ENCODE data around the gene CLECL1.

Gene CLECL1

DNA sequence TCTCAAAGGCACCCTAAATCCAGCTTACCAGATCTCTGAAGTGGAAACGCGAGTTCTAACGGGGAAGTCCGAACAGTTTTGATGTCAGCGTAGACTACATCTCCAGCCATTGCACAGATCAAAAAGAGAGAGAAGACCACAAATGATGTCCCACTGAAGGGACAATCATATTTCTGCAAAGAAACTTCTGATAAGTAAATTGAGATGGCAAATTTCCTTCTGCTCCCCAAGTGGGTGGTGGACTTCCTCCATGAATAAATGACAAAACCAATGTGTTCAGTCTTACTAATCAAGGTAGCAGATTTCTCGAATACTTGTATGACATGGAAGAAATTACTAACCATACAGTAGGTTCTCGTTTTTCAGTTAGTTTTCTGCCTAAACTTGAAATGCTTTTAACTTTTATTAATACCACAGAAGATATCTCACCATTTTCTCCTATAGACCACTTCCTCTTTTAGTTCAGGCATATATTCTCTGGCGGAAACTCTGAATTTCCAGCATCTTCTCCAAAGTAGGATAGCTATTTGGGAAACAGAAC lies at the start of gene CLECL1:
Gene CLECL1, minus strand, starts transcription at position 177 of the 541 bp plus-strand sequence.
- no peak for DNase-seq

DNA sequence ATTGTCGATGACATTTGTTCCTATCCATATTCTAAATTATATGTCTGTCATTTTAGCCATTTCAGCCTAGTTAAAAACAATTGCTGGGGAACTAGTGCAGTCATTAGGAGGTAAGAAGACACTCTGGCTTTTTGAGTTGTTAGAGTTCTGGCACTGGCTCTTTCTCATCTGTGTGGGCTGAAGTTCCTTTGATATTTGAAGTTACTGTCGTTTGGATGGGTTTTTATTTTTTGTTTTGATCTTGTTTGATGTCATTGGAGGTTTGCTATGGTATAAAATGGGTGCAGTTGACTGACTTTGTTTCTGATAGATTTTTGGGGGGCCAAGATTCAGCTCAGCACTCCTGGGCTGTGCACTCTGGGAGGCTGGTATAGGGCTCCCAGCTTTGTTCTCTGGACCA lies 48.5 kb upstream of the CLECL1 start:
- no peak for DNase-seq

DNA sequence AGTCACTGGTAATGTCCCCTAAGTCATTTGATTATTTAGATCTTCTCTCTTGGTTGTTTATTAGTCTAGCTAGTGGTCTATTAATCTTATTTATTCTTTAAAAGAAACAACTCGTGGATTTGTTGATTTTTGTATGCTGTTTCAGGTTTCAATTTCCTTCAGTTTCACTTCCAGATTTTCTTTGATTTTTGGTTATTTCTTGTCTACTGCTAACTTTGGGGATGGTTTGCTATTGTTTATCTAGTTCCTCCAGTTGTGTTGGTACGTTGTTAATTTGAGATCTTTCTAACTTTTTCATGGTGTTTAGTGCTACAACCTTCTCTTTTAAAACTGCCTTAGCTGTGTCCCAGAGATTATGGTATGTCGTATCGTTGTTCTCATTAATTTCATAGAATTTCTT lies 46.3 kb upstream of the CLECL1 start:
- DNase-seq, result no peak

DNA sequence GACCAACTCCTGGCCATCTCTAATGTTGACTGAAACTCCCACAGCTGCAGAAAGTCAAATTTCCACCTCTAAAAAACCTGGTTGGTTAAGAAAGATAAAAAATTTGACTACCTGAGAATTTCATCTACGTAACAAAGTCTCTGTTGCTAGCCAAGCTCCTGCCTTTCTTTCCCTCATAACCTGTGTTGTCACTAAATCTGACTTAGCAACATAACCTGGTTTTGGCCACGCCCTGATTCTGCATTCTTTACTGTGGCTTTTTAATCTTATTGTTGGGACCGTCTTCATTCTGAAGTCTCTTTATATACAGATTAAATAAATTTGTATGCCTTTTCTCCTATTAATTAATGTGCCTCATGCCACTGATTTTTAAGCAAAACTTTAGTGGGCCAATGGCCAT lies 43.9 kb upstream of the CLECL1 start:
- no peak for DNase-seq

DNA sequence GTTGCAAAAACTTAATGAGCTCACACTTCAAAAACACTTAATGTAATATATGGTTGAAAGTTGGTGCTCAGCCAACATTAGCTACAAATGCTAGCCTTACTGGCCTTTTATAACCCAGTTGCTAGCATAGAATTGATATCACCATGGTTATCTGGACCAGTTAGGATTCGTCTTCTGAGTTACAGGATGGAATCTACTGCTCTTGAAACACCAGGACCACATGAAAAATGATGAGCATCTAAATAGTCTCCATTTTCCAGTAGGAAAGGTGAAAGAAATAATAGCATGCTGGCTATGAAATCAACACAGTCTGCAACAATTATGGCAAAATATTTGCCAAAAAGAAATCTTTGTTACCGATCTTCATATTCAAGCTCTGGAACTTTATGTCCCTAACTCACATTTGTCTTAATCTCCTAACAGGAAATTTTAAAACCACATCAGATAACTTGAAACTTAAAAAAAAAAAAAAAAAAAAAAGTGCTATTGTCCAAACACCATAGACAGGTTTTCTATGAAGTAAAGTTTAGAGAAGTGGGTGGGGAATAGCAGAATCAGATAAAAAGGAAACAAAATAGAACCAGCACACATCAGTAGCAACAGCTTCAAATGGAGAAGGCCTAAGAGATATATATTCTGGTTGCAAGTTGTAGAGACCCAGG lies 40.5 kb upstream of the CLECL1 start:
- DNase-seq, result no peak

DNA sequence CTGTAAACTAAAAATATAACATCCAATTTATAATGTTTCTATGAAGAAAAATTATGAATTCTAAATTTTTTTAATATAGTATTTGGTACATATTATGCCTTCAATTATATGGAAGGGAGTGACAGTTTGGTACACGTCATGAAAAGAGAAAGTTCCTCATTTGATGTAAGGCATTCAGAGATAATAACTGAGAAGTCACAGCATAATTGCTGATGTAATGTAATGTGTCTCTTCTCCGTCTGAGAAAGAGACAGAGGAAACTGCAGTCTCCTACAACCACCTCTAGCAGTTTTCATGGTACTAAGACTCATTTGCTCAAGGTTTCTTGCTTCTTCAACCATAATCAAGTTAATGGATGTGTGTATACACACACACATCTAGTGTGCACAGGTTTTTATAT lies 30.1 kb upstream of the CLECL1 start:
- DNase-seq, result no peak

DNA sequence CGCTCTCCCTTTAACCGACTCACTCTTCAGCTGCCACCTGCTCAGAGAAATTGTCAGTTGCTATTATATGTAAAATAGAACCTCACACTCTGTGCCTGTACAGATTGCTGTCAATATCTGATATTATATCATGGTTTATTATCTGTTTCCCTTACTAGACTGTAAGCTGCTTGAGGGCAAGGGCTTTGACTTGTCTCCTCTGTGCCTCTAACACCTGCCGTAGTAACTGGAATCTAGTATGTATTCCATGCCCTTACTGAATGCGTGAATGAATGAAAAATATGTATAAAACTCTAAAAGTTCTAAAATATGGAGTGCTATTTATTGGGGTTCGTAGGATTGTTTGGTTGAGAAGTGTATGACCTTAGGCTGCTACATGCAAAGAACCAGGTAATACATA lies 29.5 kb upstream of the CLECL1 start:
- no peak for DNase-seq

DNA sequence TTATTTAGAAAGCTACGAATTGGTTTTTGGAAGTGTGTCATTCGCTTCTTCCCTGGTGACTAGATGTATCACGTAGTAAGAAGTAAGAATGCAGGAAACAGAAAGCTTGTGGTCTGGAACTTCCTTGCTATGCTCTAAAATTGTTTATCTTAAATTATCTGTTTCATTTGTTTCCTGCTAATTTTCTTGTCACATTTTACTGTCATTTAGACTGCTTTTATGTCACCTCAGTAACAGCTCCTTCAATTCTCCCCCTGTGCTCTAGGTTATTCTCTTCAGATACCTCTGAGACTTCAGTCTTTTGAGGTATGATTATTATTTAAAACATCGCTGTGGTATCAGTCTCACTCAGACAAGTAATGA lies 28.5 kb upstream of the CLECL1 start:
- no peak for DNase-seq

DNA sequence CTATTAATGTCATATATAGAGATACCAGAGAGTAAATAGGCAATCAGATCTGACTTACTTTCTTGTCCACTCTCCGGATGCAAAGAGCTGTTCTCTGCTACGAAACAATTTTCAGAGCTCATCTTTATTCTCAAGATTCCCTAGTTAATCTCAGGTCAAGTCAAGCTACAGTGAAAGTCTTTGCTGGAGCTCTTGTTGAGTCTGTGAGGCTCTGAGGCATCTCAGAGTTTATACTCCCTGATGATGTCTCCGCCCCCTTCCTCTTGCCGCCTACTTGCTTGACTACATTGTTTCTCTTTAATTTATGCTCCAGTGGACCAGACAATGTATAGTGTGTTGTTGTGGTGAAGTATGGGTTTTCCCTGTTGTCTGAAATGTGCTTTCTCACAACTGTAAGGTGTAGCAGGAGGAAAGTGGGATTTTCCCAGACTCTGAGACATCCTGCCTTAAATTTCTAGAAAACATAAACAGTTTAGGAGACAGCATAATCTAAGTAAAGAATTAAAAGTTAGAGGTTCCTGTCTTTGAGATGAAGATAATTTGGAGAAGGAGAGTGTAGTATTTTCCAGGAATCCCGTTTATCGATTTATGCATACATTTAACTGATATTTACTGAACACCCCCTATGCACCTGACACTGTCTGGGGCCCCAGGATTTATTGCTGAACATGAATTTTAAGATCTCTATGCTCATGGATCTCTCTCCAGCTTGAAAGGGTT lies 28.0 kb upstream of the CLECL1 start, which contains the start of gene CD69:
Gene CD69, minus strand, starts transcription at position 203 of the 720 bp plus-strand sequence. Its CDS starts 81 bp downstream, at position 122.
- DNase-seq, result peak; percentile 83

DNA sequence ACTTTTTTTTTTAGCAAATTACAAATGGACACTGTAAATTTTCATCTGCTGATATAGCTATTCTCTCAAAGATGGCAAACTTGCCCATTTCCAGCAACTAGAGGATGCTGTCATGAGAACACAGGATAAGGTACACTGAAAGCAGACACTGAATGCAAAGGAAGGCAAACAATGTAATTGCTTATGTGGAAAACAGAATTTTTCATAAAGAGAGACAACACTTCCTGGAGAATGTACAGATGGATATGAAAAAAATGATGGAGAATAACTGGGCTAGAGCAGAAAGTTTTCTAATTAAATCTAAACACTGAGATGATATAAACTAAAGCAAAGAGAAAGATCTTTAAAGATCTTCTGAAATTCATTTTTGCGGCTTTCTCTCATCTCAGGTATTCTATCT lies 27.2 kb upstream of the CLECL1 start:
- no peak for DNase-seq

DNA sequence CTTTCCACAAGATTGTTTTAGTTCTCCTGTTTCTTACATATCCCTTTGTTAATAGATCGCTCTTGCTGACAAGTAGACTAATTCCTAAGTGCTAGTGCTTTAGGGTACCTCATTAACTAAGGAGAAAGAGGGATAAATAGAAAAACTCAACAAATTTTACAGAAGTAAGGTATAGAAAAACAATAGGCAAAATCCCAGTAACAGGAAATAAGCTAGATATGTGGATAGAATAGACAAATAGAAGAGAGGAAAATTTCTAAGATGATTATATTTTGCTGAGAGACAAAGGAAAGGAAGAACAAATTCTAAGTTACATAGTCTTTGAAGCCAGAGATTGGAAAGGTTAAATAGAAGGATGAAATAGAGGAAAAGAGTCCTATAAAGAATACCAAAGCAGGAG lies 26.8 kb upstream of the CLECL1 start:
- DNase-seq, result no peak

DNA sequence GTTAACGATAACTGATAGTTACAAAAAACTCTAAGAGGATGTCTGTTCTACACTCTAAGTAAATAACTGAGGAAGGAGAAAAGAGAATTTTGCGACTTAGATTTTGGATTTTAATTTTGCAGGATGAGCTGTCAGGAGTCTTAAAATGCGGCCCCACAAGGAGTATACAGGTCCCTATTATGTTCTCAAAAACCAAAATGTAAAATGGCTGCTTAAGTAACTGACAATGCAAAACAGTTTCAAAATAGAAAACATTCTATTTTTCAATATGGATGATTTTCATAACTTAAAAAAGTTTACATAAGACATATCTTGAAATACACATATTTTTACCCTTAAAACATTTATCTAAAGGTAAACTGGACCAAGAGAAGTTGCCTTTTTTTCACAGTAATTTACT lies 25.2 kb upstream of the CLECL1 start:
- DNase-seq, result no peak

DNA sequence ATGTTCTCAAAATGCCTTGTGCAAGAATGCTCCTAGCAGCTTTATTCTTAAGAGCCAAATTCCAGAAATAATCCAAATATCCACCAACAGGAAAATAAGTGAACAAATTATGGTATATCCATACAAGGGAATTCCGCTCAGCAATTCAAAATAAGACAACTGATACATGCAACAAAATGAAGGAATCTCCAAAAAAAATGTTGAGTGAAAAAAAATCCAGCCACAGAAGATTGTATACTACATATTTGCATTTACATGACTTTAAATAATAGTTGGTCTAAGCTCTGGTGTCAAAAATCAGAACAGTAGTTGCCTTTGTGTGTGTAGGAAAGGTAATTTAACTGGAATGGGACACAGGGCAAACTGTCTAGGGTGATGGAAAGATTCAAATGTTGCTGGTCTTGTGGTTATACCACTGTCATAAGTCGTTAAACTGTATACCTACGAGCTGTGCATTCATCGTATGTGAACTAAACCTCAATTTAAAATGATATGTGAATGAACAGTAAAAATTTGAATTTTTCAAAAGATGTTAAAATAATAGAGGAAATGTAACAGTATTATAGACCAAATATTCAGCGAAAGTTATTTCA lies 24.6 kb upstream of the CLECL1 start:
- no peak for DNase-seq

DNA sequence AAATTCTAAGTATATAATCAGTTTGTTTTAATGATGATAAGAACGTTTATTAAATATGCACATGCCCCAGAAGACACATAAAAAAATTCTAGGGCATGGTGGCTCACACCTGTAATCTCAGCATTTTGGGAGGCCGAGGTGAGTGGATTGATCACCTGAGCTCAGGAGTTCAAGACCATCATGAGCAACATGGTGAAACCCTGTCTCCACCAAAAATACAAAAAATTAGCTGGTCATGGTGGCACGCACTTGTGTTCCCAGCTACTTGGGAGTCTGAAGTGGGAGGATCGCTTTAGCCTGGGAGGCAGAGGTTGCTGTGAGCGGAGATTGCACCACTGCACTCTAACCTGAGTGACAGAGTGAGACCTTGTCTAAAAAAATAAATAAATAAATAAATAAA lies 23.8 kb upstream of the CLECL1 start:
- DNase-seq, result no peak

DNA sequence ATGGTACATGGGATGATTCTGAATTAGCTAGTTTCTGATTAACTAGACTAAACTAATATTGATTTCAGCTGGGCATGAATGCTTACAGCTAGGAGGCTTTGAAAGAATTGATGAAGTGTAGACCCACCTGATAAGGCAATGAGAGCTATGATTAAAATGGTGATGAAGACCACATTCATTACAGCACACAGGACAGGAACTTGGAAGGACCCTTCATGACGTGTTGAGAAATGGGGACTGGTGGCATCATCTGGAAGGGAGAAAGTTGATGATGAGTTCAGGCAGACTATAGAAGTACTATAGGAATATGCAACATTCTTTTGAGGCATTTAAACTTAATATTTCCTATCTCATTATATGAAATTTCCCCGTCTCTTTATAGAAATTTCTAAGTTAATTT lies 23.3 kb upstream of the CLECL1 start:
- no peak for DNase-seq

DNA sequence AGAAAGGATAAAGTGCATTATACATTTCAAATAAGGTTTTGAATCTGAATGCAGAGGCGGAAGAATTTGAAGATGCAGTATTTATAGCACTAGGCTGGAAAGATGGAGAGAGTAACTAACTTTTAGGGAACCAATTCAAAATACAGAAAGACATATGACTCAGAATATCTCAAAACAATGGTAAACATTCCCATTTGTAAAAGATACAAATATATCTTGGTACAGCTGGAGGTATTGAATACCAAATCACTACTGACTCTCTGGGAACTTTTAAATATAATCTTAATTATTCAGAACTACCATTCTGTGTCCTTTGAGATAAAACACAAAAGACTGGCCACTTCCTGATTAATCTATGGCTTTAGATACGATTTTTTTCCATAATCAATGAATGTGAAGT lies 22.7 kb upstream of the CLECL1 start:
- DNase-seq, result no peak

DNA sequence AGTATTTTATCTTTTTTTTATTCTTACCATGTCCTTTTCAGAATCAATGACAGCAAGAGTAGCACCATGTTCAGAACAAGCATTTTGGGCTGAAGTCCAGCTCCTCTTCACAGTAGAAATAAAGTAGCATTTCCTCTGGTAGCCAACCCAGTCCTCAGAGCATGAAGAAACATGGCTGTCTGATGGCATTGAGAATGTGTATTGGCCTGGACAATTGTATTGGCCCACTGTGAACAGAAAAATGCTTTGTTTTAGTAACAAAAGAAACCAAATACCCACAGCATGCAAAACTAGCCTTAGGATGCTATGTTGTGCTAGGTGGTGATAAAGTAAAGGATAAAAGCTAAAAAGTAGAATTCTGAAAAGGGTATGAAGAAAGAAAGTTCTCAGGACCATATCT lies 22.1 kb upstream of the CLECL1 start:
- DNase-seq, result no peak

DNA sequence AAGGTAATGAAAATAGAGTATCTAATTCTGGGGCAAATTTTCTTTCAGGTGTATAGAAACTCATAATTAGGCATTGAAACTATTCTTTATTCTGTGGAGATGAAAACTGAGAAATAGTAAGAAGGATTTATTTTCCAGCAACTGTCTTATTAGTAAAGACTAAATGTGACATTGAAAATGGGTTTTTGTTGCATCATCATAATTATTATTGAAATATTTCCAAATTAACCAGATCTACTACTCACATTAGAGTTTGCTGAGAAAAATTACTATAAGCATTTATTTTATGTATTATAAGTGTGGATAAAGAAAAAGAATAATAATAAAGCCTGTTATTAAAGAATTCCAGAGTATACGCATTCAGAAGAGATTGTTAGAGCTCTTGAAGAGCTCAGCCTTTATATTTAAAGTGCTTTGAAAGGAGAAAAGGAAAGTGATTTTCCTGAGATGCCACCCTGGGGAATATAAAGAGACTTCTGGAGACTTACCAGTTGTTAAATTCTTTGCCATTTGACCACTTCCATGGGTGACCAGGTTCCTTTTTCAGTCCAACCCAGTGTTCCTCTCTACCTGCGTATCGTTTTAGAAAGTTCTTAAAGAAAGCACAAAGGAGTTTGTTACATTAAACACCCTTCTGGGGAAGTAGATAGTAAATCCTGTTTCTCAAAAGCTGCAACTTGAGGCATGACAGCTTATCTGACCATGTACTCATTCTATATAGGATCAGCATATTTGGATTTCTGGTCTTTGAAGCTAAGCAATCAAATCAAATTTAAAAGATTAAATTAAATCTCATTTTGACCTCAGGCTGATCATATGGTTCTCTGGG lies 21.4 kb upstream of the CLECL1 start:
- no peak for DNase-seq

DNA sequence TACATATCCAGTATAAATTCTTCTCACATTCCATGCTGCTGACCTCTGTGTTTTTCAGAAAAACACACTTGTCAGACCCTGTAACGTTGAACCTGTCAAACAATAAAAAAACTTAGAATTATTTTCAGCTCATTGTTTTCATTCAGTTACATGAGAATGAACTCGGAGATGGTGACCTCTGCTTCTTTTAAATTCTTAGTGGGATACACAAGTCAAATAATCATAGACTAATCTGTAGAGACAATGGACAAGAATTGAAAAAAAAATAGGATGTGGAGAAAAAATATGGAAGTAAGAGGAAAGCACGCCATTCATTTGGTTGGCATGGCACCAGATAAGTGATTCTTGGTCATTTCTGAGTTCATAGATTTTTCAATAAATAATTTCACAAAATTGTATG lies 20.6 kb upstream of the CLECL1 start:
- no peak for DNase-seq

DNA sequence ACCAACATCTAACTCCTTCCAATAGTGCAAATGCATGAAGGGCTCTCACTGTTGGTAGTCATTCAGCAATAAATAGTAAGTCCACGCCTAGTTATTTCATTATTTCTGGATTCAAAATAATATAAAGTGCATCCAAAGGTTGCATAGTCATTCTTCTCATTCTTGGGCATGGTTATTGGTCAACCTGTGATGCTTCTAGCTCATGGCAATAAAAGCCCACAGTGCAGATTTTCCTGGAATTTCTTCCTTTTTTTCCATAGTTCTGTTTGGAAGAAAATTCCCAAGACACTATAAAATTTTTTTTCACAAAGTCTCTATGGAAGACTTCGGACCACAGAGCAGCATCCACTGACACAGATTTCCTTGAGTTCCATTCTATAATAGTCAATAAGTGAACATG lies 20.2 kb upstream of the CLECL1 start:
- DNase-seq, result no peak

DNA sequence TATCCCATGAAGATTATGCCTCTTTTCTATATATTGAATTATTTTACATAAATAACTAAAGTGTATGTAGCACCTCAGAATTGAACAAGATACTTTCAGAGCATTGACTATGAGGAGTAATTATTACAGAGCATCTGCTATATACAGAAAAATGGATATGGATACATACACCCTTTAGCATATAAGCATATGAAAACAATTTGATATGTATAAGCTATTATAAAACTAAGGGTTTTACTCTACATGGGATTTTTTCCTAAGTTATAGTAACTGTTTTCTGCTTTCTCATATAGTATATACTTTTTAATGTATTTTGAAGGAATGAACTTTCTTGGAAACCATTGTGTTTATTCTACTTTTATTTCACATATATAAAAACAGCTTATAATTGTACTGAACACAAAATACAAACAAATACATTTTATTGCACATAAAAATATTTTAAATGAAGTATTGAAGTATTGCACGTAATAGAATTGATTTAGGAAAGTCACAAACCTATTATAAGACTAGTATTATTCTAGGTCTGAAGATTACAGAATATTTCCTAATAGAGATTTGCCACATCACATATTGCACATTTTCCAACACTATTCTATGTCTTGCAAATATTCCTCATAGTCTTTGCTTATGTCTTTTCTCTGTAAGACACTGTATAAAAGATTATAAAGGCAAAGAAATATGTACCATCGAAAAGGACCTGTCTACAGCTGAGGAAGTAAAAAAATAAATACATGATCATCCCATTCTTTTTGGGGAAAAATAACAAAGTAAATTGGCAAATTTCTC lies 19.4 kb upstream of the CLECL1 start:
- no peak for DNase-seq

Measured in stimulated activated CD4-positive, alpha-beta T cell treated with anti-CD3 and anti-CD28 coated beads, Interleukin-1b, Interleukin-23, amount 100 ng/mL, for 48 hours (primary cell).